Prostate gland (tissue), 2 donors: ENCODE results near the gene GSTM3. TPM values are rescaled to one million over a fixed set of nuclear protein-coding genes. Genes with fewer than 3 reads are reported as not detected.
"Not testable (repeated sequence)": the region's sequence is repeated elsewhere in the genome, so short reads cannot be mapped to it uniquely, and the experiment has no call there.

Experiments
- DNase-seq: peaks from one replicate; pipeline ENCODE4 v3.0.0-alpha.2; 2019; ENCODE audit warnings: low spot score
- H3K27ac ChIP-seq, 2 donors: fragments of 200-600 bp; sonication (generic); 2 replicates each; pipeline ENCODE4 v1.5.1; 2017 to 2019
- H3K27me3 ChIP-seq: fragments of 200-600 bp; sonication (generic); replicated peaks from 2 replicates; pipeline ENCODE4 v1.5.1; 2019; ENCODE audit not compliant: insufficient read depth
- H3K36me3 ChIP-seq, 2 donors: fragments of 200-600 bp; sonication (generic); 1 replicate in 1 of 2; 2 replicates in 1 of 2; pipeline versions ENCODE4 v1.5.1 to v1.8.1; 2017 to 2019
- H3K4me1 ChIP-seq: fragments of 200-600 bp; sonication (generic); replicated peaks from 2 replicates; pipeline ENCODE4 v1.5.1; 2019
- H3K4me3 ChIP-seq, 2 donors: fragments of 200-600 bp; sonication (generic); 2 replicates each; pipeline ENCODE4 v1.5.1; 2017 to 2019
- H3K9me3 ChIP-seq: fragments of 200-600 bp; sonication (generic); 2 replicates; pipeline ENCODE4 v1.5.1; 2017
- POLR2A ChIP-seq: fragments of 450-650 bp; IDR thresholded peaks from one replicate; pipeline ENCODE4 v1.6.1; 2016; ENCODE audit warnings: antibody characterized with exemption, mild to moderate bottlenecking
- POLR2AphosphoS5 ChIP-seq: sonication (generic); formaldehyde crosslinking; IDR thresholded peaks from one replicate; pipeline ENCODE4 v1.6.1; 2017; ENCODE audit warnings: antibody characterized with exemption
- WGBS: methylation state at CpG from one replicate; pipeline ENCODE4 v1.1.5; 2018; 5-methylcytosine and 5-hydroxymethylcytosine counted together
- intact Hi-C: fragments of 100-400 bp; cut with DNase I; formaldehyde crosslinking; loops from one replicate; pipeline ENCODE4 v1.14.2; 2022
- total RNA-seq, 2 donors: library from RNA; depleted of rRNA; stranded (reverse); fragments of >200 nt; gene quantifications; one replicate each; pipeline ENCODE4 v1.1.0, GENCODE V29; 2016
- TF ChIP-seq, protein P1 (sequence below), 4 experiments: fragments of 200-600 bp in 2 of 4; fragments of 450-650 bp in 2 of 4; sonication (generic) in 2 of 4; IDR thresholded peaks; 1 replicate in 3 of 4; 2 replicates in 1 of 4; pipeline ENCODE4 v1.5.1; 2016 to 2019; ENCODE audit warnings: antibody characterized with exemption in 4 of 4, mild to moderate bottlenecking in 2 of 4, moderate library complexity in 2 of 4

GSTM3 gene
- total RNA-seq, 2 donors from 2014 or later, result 103 to 383 TPM

DNA sequence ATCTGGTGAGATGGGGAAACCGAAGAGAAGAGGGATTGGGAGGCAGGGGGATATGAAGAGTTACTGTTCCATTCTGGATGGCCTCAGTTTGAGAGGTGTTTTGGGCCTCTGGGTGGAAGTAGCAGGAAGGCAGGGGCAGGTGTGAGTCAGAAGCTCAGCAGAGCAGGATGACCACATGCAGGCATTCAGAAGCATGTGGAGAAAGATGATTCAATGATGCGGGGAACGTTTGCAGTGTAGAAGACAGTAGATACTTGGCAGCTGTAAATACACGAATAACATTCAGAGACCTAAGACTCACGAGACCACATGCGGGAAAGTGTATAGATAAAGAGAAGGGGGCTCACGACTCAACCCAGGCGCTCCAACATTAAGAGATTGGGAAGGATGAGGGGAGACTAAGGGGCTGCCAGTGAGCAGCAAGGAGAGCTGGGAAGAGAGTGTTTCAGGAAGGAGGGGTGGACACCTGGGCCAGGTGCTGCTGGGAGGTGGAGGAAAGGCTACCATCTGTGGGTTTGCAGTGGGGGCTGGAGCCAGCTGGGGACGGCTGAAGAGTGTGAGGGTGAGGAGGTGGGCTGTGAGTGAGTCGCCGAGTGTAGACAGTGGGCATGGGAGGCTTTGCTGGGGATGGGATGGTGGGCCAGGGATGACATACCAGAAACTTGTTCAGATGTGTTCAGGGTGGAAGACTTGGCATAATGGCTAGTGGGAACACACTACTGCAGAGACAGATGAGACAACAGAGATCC, 28.7 kb upstream of the GSTM3 start:
- no peak overlapping the region for H3K27ac ChIP-seq
- H3K4me3 ChIP-seq, result no peak overlapping the region
- WGBS, result 85% methylated on average over 11 of the region's 11 CpGs
- H3K27me3 ChIP-seq, result no peaks in the 10 kb centered on the region
- no peak for DNase-seq
- intact Hi-C loops, result loop anchor here (5.0 kb wide), 2 partner anchors 102 to 127 kb away; partner anchors contain the start of gene GSTM2
- no peaks in the 10 kb centered on the region for H3K4me1 ChIP-seq
- no peak for TF ChIP-seq POLR2AphosphoS5
- TF ChIP-seq, protein P1, sequence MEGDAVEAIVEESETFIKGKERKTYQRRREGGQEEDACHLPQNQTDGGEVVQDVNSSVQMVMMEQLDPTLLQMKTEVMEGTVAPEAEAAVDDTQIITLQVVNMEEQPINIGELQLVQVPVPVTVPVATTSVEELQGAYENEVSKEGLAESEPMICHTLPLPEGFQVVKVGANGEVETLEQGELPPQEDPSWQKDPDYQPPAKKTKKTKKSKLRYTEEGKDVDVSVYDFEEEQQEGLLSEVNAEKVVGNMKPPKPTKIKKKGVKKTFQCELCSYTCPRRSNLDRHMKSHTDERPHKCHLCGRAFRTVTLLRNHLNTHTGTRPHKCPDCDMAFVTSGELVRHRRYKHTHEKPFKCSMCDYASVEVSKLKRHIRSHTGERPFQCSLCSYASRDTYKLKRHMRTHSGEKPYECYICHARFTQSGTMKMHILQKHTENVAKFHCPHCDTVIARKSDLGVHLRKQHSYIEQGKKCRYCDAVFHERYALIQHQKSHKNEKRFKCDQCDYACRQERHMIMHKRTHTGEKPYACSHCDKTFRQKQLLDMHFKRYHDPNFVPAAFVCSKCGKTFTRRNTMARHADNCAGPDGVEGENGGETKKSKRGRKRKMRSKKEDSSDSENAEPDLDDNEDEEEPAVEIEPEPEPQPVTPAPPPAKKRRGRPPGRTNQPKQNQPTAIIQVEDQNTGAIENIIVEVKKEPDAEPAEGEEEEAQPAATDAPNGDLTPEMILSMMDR (IDR thresholded peaks at IDR 0.05), result no peak
- TF ChIP-seq POLR2A, result no peak
- no peaks in the 10 kb centered on the region for H3K9me3 ChIP-seq
- H3K36me3 ChIP-seq, result no peaks in the 10 kb centered on the region

DNA sequence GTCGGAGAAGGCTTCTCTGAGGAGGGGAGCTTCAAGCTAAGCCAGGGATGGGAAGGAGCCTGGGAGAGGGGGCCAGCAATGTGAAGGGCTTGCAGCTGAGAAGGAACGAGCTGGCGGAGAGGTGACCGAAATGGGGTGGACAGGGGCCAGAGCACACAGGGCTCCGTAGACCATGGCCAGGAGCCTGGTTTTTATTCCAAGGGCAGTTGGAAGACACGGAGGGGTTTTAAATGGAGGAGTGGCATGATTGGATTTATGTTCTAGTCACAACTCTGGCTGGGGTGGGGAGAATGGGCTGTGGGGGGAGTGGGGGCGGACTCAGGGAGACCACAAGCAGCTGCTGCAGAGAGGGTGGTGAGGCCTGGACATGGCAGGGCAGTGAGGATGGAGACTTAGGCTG, 28.0 kb upstream of the GSTM3 start:
- no peak for DNase-seq
- intact Hi-C loops, result no loop called here

DNA sequence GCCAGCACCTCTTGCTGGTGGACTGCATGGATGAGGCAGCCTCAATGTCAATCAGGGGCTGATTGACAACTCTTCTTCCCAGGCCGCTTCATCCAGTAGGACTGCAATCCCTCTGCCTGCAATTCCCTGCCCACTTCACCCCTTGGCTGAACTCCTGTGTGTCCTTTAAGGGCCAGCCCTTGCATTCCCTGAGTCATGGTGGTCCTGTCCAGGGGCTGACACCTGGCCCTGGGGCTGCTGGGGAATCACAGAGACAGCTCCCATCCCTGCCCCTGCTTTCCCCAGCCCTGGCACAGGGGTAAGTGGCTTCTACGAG, 27.5 kb upstream of the GSTM3 start:
- H3K27me3 ChIP-seq, result no peaks in the 10 kb centered on the region
- H3K4me3 ChIP-seq, result no peak overlapping the region
- 87% methylated on average over 2 of the region's 2 CpGs for WGBS
- no peaks in the 10 kb centered on the region for H3K36me3 ChIP-seq
- no peaks in the 10 kb centered on the region for H3K4me1 ChIP-seq
- intact Hi-C loops, result no loop called here
- DNase-seq, result no peak
- TF ChIP-seq POLR2A (no peak), POLR2AphosphoS5 (no peak)
- TF ChIP-seq, protein P1 (IDR thresholded peaks at IDR 0.05), result no peak
- H3K9me3 ChIP-seq, result no peaks in the 10 kb centered on the region
- no peak overlapping the region for H3K27ac ChIP-seq

More for the DNA sequence above, 28.0 kb upstream of the GSTM3 start:
- H3K9me3 ChIP-seq, result no peaks in the 10 kb centered on the region
- H3K36me3 ChIP-seq, result no peaks in the 10 kb centered on the region
- 70% methylated on average over 7 of the region's 7 CpGs for WGBS
- H3K4me1 ChIP-seq, result no peaks in the 10 kb centered on the region
- H3K27me3 ChIP-seq, result no peaks in the 10 kb centered on the region
- no peak for TF ChIP-seq POLR2AphosphoS5
- TF ChIP-seq POLR2A, result no peak
- TF ChIP-seq, protein P1 (IDR thresholded peaks at IDR 0.05), result no peak
- no peak overlapping the region for H3K27ac ChIP-seq
- H3K4me3 ChIP-seq, result no peak overlapping the region

DNA sequence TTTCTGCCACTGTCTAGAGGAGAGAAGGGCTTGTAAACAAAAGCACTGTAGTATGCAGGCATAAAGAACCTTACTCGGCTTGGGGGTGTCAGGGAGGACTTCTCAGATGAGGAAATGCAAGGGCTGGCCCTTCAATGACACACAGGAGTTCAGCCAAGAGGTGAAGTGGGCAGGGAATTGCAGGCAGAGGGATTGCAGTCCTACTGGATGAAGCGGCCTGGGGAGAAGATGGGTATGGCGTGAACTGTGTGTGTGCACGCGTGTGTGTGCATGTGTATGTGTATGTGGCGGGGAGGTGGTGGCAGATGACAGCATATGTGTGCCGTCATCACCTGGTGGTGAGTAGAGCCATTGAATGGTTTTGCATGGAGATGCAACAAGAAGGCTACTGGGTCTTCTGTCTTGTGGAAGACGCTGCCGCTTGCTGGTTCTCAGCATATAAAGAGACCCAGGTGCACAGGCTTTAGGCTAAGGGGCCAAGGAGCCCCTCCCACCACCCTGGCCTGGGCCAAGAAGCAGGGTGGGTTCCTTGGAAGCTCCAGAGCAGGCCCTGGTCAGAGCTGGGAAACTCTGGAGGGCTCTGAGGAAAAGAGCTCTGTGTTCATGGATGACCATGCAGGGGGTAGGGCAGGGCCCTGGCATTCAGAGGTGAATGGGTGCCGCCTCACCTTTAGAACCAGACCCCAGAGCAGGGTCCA, 26.9 kb upstream of the GSTM3 start:
- WGBS, result 86% methylated on average over 10 of the region's 10 CpGs
- no peak for DNase-seq
- intact Hi-C loops, result no loop called here

DNA sequence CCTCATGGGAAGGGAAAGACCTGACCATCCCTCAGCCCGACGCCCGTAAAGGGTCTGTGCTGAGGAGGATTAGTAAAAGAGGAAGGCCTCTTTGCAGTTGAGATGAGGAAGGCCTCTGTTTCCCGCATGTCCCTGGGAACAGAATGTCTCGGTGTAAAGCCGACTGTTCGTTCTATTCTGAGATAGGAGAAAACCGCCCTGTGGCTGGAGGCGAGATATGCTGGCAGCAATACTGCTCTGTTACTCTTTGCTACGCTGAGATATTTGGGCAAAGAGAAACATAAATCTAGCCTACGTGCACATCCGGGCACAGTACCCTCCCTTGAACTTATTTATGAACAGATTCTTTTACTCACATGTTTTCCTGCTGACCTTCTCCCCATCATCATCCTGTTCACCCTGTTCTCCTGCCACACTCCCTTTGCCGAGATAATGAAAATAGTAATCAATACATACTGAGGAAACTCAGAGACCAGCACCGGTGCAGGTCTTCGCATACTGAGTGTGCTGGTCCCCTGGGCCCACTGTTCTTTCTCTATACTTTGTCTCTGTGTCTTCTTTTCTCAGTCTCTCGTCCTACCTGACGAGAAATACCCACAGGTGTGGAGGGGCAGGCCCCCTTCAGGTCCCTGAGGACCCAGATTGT, 26.3 kb upstream of the GSTM3 start:
- 66% methylated on average over 17 of the region's 17 CpGs for WGBS
- intact Hi-C loops, H3K4me1 ChIP-seq, H3K27ac ChIP-seq, H3K9me3 ChIP-seq, H3K4me3 ChIP-seq, H3K27me3 ChIP-seq, DNase-seq, H3K36me3 ChIP-seq: not testable (repeated sequence)

More for the DNA sequence above, 26.9 kb upstream of the GSTM3 start:
- H3K27me3 ChIP-seq, result no peaks in the 10 kb centered on the region
- no peaks in the 10 kb centered on the region for H3K9me3 ChIP-seq
- H3K36me3 ChIP-seq, result no peaks in the 10 kb centered on the region
- TF ChIP-seq POLR2A, result no peak
- TF ChIP-seq, protein P1 (IDR thresholded peaks at IDR 0.05), result no peak
- TF ChIP-seq POLR2AphosphoS5, result no peak
- H3K4me1 ChIP-seq, result no peaks in the 10 kb centered on the region
- no peak overlapping the region for H3K27ac ChIP-seq
- no peak overlapping the region for H3K4me3 ChIP-seq
